Mesenchymal stem cell (in vitro differentiated cells and primary cell): ENCODE measurements around the gene CYSTM1.
A peak's percentile ranks its signal among the peaks of the same experiment; 100 is the strongest.

Experiments
- DNase-seq: peaks from one replicate; pipeline ENCODE4 v3.0.0-alpha.2; 2013
- H2AFZ ChIP-seq: one replicate; pipeline ENCODE4 v1.6.1; 2013; ENCODE audit warnings: low read depth, mild to moderate bottlenecking, control low read depth, inconsistent platforms, low read length, moderate library complexity
- H2AK5ac ChIP-seq: 2 replicates; pipeline ENCODE4 v1.6.1; 2013; ENCODE audit warnings: low read length, moderate library complexity, mild to moderate bottlenecking, inconsistent platforms; ENCODE audit not compliant: severe bottlenecking
- H2BK120ac ChIP-seq: one replicate; pipeline ENCODE4 v1.6.1; 2013; ENCODE audit warnings: low read depth, mild to moderate bottlenecking, inconsistent platforms, low read length, moderate library complexity
- H2BK12ac ChIP-seq, 2 experiments: one replicate each; pipeline ENCODE4 v1.6.1; 2013; ENCODE audit warnings: inconsistent platforms in 2 of 2, low read length in 2 of 2, mild to moderate bottlenecking in 2 of 2, moderate library complexity in 2 of 2, control low read depth in 1 of 2
- H2BK15ac ChIP-seq: one replicate; pipeline ENCODE4 v1.6.1; 2013; ENCODE audit warnings: mild to moderate bottlenecking, low read depth, inconsistent platforms; ENCODE audit not compliant: poor library complexity, severe bottlenecking
- H2BK5ac ChIP-seq: 2 replicates; pipeline ENCODE4 v1.6.1; 2013; ENCODE audit warnings: low read depth, mild to moderate bottlenecking, low read length, control low read depth, inconsistent platforms; ENCODE audit not compliant: poor library complexity, severe bottlenecking
- H3K14ac ChIP-seq, 2 experiments: one replicate each; pipeline ENCODE4 v1.6.1; 2013; ENCODE audit warnings: inconsistent platforms in 2 of 2, low read length in 2 of 2, control low read depth in 1 of 2, mild to moderate bottlenecking in 1 of 2, moderate library complexity in 1 of 2
- H3K18ac ChIP-seq, 2 experiments: one replicate each; pipeline ENCODE4 v1.6.1; 2013; ENCODE audit warnings: inconsistent platforms in 2 of 2, low read length in 2 of 2, control low read depth in 1 of 2, low read depth in 1 of 2, mild to moderate bottlenecking in 1 of 2
- H3K23ac ChIP-seq, 2 experiments: one replicate each; pipeline ENCODE4 v1.6.1; 2013; ENCODE audit warnings: inconsistent platforms in 2 of 2, low read length in 2 of 2, mild to moderate bottlenecking in 2 of 2, moderate library complexity in 2 of 2, control low read depth in 1 of 2
- H3K27ac ChIP-seq: 2 replicates; pipeline ENCODE4 v1.5.1; 2013; ENCODE audit warnings: mild to moderate bottlenecking, moderate library complexity, low read length, control low read depth, inconsistent platforms; ENCODE audit not compliant: poor library complexity, severe bottlenecking
- H3K27me3 ChIP-seq, 2 experiments: 2 replicates each; pipeline versions ENCODE4 v1.6.1 to v1.7.0; 2013; ENCODE audit warnings: low read length in 2 of 2, mild to moderate bottlenecking in 2 of 2, moderate library complexity in 2 of 2, control low read depth in 1 of 2, inconsistent platforms in 1 of 2; ENCODE audit not compliant: control insufficient read depth in 1 of 2, insufficient read depth in 1 of 2
- H3K36me3 ChIP-seq, 2 experiments: 2 replicates each; pipeline versions ENCODE4 v1.6.1 to v1.7.0; 2013; ENCODE audit warnings: low read length in 2 of 2, control low read depth in 1 of 2, inconsistent platforms in 1 of 2, low read depth in 1 of 2, mild to moderate bottlenecking in 1 of 2; ENCODE audit not compliant: insufficient read depth in 2 of 2, control insufficient read depth in 1 of 2
- H3K4ac ChIP-seq, 2 experiments: one replicate each; pipeline ENCODE4 v1.6.1; 2013; ENCODE audit warnings: inconsistent platforms in 2 of 2, low read length in 2 of 2, mild to moderate bottlenecking in 2 of 2, moderate library complexity in 2 of 2, control low read depth in 1 of 2, low read depth in 1 of 2
- H3K4me1 ChIP-seq: 2 replicates; pipeline ENCODE4 v1.6.1; 2013; ENCODE audit warnings: low read depth, low read length, control low read depth; ENCODE audit not compliant: control insufficient read depth, insufficient read depth
- H3K4me2 ChIP-seq: 2 replicates; pipeline ENCODE4 v1.6.1; 2013; ENCODE audit warnings: low read length, mild to moderate bottlenecking, inconsistent platforms; ENCODE audit not compliant: poor library complexity, severe bottlenecking
- H3K4me3 ChIP-seq, 2 experiments: 2 replicates each; pipeline versions ENCODE4 v1.5.1 to v1.7.0; 2013; ENCODE audit warnings: low read length in 2 of 2, mild to moderate bottlenecking in 2 of 2, control low read depth in 1 of 2, low read depth in 1 of 2; ENCODE audit not compliant: insufficient read depth in 1 of 2
- H3K79me1 ChIP-seq: replicated peaks from 2 replicates; pipeline ENCODE4 v1.6.1; 2013; ENCODE audit warnings: mild to moderate bottlenecking, control low read depth, low read length, inconsistent platforms; ENCODE audit not compliant: poor library complexity, severe bottlenecking
- H3K9ac ChIP-seq: 2 replicates; pipeline ENCODE4 v1.7.0; 2013; ENCODE audit warnings: mild to moderate bottlenecking, low read length, moderate library complexity
- H3K9me3 ChIP-seq: 2 replicates; pipeline ENCODE4 v1.7.0; 2013; ENCODE audit warnings: mild to moderate bottlenecking, low read length; ENCODE audit not compliant: control insufficient read depth
- H4K8ac ChIP-seq: one replicate; pipeline ENCODE4 v1.6.1; 2013; ENCODE audit warnings: inconsistent platforms, mild to moderate bottlenecking, low read length, moderate library complexity
- H4K91ac ChIP-seq: one replicate; pipeline ENCODE4 v1.6.1; 2013; ENCODE audit warnings: mild to moderate bottlenecking, low read length, inconsistent platforms
- WGBS: methylation state at CpG from one replicate; pipeline ENCODE4 v1.1.7; 2013; ENCODE audit warnings: mixed read lengths; 5-methylcytosine and 5-hydroxymethylcytosine counted together

Gene CYSTM1

DNA sequence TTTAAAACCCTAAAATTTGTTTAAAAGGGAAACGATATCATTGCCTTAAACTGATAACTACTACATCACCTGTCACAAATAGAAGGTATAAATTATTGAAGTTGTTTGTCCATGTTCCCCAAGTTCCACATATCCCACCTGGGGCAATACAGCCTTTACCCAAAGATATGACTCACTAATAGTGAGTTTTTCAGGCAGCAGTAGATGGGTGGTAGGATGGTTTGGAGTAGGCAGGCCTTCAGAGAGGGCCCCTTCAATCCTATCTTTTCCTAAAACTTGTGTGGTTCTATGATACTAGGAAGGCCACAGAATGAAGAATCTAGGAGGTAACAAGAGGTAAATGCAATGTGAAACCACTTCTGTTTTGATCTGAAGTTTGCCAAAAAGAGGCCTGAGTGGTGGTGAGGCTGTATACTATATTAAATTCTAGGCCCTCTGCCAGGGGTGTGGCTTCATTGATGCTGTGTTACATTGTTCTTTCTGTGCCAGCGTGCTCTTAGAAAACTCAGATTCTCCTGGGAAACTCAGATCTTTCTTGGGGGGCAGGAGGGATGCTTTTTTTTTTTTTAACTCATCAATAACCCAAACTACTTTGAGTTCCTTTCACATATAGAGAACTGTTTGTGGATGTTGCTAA is 7.2 kb downstream of the CYSTM1 start:
- H3K27me3 ChIP-seq = no peaks in the 10 kb centered on the region
- H3K18ac ChIP-seq = no peak overlapping the region
- no peak overlapping the region for H3K27ac ChIP-seq
- no peaks in the 10 kb centered on the region for H3K9me3 ChIP-seq
- no peak overlapping the region for H2BK5ac ChIP-seq
- peaks cover 11% of the 10 kb centered on the region for H3K79me1 ChIP-seq
- peak overlapping the region; percentile 58 for H2AK5ac ChIP-seq
- H2BK15ac ChIP-seq = no peak overlapping the region
- no peak overlapping the region for H2AFZ ChIP-seq
- H3K14ac ChIP-seq = no peak overlapping the region
- H3K4me3 ChIP-seq = peak overlapping the region in 1 of 2 experiments; percentile 54
- no peak for DNase-seq
- no peak overlapping the region for H4K8ac ChIP-seq
- H2BK12ac ChIP-seq = no peak overlapping the region
- no peaks in the 10 kb centered on the region for H3K36me3 ChIP-seq
- no CpG with 5 or more reads among the region's 2 CpGs for WGBS
- no peak overlapping the region for H3K4me2 ChIP-seq
- H3K4me1 ChIP-seq = peaks cover 4% of the 10 kb centered on the region
- no peak overlapping the region for H3K23ac ChIP-seq
- no peak overlapping the region for H3K4ac ChIP-seq
- H4K91ac ChIP-seq = no peak overlapping the region
- H2BK120ac ChIP-seq = no peak overlapping the region
- H3K9ac ChIP-seq = peak overlapping the region; percentile 83

DNA sequence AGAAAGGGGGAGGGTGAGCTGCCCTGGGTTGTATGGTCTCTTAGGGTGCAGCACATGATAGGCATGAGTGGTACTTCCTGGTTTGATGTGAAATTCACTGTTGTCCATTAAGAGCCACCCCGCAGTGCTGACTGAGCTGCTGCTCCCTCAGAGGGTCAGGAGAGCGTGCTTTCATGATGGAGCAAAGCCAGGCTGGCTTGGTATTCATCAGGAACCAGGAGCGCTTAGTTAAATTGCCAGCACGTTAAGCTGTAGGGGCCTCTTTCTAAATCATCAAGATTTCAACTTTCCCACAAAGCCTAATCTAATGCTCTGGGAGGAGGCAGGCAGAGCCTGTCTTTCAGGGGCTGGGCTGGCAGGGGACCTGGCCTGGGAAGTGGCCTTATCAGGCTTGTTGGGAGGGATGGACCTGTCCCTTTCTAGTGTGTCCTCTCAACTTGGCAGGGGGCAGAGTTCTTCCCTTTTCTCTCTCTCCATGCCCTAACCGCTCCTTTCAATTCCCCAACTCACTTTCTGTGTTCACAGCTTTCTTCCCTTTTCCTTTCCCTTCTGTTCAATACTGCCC is 7.9 kb downstream of the CYSTM1 start:
- H3K9me3 ChIP-seq = no peaks in the 10 kb centered on the region
- H2BK15ac ChIP-seq = no peak overlapping the region
- no peaks in the 10 kb centered on the region for H3K27me3 ChIP-seq
- no peaks in the 10 kb centered on the region for H3K36me3 ChIP-seq
- H2BK120ac ChIP-seq = no peak overlapping the region
- peak overlapping the region in 1 of 2 experiments; percentile 12 for H3K4ac ChIP-seq
- peak overlapping the region; percentile 83 for H3K9ac ChIP-seq
- H2AFZ ChIP-seq = no peak overlapping the region
- H3K14ac ChIP-seq = peak overlapping the region in 1 of 2 experiments; percentile 36
- no peak overlapping the region for H2BK5ac ChIP-seq
- H3K4me2 ChIP-seq = no peak overlapping the region
- no peak overlapping the region for H3K23ac ChIP-seq
- peaks cover 4% of the 10 kb centered on the region for H3K4me1 ChIP-seq
- 65% methylated on average over 4 of the region's 5 CpGs for WGBS
- H2AK5ac ChIP-seq = no peak overlapping the region
- peaks cover 12% of the 10 kb centered on the region for H3K79me1 ChIP-seq
- H4K91ac ChIP-seq = peak overlapping the region; percentile 70
- no peak overlapping the region for H3K27ac ChIP-seq
- H4K8ac ChIP-seq = no peak overlapping the region
- peak overlapping the region in 1 of 2 experiments; percentile 35 for H3K18ac ChIP-seq
- H3K4me3 ChIP-seq = peak overlapping the region in 1 of 2 experiments; percentile 54
- H2BK12ac ChIP-seq = no peak overlapping the region
- DNase-seq = peak; percentile 42

DNA sequence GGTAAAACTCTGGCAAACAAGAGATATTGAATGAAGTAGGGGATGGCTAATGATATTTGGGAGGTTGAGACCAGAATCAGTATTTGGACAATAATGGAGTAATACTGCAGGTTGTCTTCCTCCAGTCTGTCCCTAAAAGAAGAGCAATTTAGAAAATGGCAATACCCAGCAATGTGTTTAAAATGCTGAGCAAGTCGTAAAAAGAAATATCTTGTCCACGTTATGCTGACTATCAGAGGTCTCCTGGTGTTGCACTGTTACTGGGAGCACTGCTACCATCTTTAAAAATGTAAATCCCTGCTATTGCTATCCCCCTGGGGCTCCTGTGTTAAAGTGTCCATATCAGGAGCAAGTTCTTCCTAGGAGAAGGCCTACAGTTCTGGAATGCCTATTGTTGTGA is 10.4 kb downstream of the CYSTM1 start:
- Histone ChIP-seq H2BK15ac (no peak overlapping the region), H3K27ac (no peak overlapping the region), H3K4me2 (no peak overlapping the region), H4K8ac (no peak overlapping the region), H3K9ac (no peak overlapping the region), H3K23ac (no peak overlapping the region), H2BK12ac (no peak overlapping the region), H3K9me3 (no peaks in the 10 kb centered on the region), H2BK120ac (no peak overlapping the region), H3K4ac (no peak overlapping the region), H2AFZ (no peak overlapping the region), H4K91ac (no peak overlapping the region), H3K36me3 (no peaks in the 10 kb centered on the region), H3K27me3 (no peaks in the 10 kb centered on the region), H2AK5ac (no peak overlapping the region), H2BK5ac (no peak overlapping the region), H3K14ac (no peak overlapping the region), H3K79me1 (peaks cover 11% of the 10 kb centered on the region), H3K4me1 (peaks cover 4% of the 10 kb centered on the region), H3K4me3 (no peak overlapping the region), H3K18ac (no peak overlapping the region)
- 76% methylated on average over 2 of the region's 2 CpGs for WGBS
- DNase-seq = no peak

GRCh38 chr5:140186267-140186671 is 11.3 kb downstream of the CYSTM1 start:
- no peak overlapping the region for H3K4me2 ChIP-seq
- WGBS = 85% methylated on average over 4 of the region's 5 CpGs

More at GRCh38 chr5:140186267-140186671, 11.3 kb downstream of the CYSTM1 start:
- Histone ChIP-seq H3K18ac (no peak overlapping the region), H3K4me1 (peaks cover 4% of the 10 kb centered on the region), H3K4me3 (no peak overlapping the region), H3K36me3 (no peaks in the 10 kb centered on the region), H3K9ac (no peak overlapping the region), H2BK15ac (no peak overlapping the region), H3K9me3 (no peaks in the 10 kb centered on the region), H3K27me3 (no peaks in the 10 kb centered on the region), H3K14ac (no peak overlapping the region), H3K79me1 (peaks cover 9% of the 10 kb centered on the region), H2BK12ac (no peak overlapping the region), H3K27ac (no peak overlapping the region), H4K8ac (no peak overlapping the region), H3K4ac (no peak overlapping the region), H2BK5ac (no peak overlapping the region), H2AK5ac (no peak overlapping the region), H4K91ac (no peak overlapping the region), H2AFZ (no peak overlapping the region), H2BK120ac (no peak overlapping the region), H3K23ac (no peak overlapping the region)
- no peak for DNase-seq
